ENCODE data around the gene SHKBP1.

GRCh38 chr19:40588926-40589569, 12.4 kb downstream of the SHKBP1 start:
- no peak for TF ChIP-seq ZNF274 (IDR thresholded peaks at IDR 0.05; ENCODE audit: low read depth, low read length)
- no peak for TF ChIP-seq SUZ12 (IDR thresholded peaks at IDR 0.05; ENCODE audit: extremely low read depth, insufficient read depth, insufficient read length)
